Fibroblast of lung (primary cell): ENCODE measurements around the gene AP1S1.

ENCODE experiments used
- CTCF ChIP-seq, 2 donors: IDR thresholded peaks in 1 of 2; conservative IDR thresholded peaks in 1 of 2; 1 replicate in 1 of 2; 2 replicates in 1 of 2; pipeline ENCODE4 v1.5.1; 2011 to 2012; ENCODE audit warnings: low read length in 2 of 2, control low read depth in 1 of 2, inconsistent platforms in 1 of 2, low read depth in 1 of 2, mild to moderate bottlenecking in 1 of 2
- EZH2 ChIP-seq: IDR thresholded peaks from 2 replicates; pipeline ENCODE4 v1.5.1; 2012; ENCODE audit warnings: low read length, control low read depth, mild to moderate bottlenecking; ENCODE audit errors: missing control alignments

- TF ChIP-seq CTCF (conservative IDR thresholded peaks at IDR 0.05 in 1 of 2, IDR thresholded peaks at IDR 0.05 in 1 of 2; ENCODE audit: low read depth in 1 of 2, low read length in 2 of 2) (no peak), EZH2 (no peak)
These were observed 2.8 kb downstream of the AP1S1 start for GRCh38 chr7:101156866-101157589.
